ENCODE data around the gene RHCG. TPM values are rescaled to one million over a fixed set of nuclear protein-coding genes. Genes with fewer than 3 reads are reported as not detected.

Gene RHCG
- total and polyA plus RNA-seq, 2 of the 13 experiments (the other 11 are each of a cell fraction or from before 2014, with no cell fraction given): not detected

DNA sequence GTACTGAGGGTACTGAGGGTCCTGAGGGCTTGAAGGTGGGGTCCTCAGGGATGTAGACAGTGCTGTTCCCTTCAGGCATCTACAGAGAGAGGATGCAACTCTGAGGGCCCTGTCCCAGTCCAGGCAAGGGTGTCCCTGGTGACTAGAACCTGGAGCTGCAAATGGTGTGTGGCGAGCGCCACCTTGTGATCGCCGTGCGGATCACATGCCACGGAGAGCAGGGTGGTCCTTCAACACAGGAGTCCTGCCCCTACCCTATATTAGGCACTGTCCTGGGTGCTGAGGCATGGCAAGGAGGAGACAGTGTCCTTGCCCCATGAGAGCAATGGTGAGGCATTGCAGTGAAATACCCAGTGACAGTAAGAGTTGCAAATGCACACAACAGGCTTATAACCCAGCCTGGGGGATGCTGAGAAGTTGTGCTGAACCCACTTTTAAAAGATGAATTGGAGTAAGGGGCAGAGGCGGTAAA, 23.6 kb downstream of the RHCG start (continued):
- no peak for TF ChIP-seq RXRA (CRISPR knock-in tag; IDR thresholded peaks at IDR 0.05)
- no peak for TF ChIP-seq ZNF740 (CRISPR knock-in tag; IDR thresholded peaks at IDR 0.05)
- 0 out of 2 replicates have a peak, but pooled peaks have one; percentile 28 for TF ChIP-seq ZNF580 (CRISPR knock-in tag; IDR thresholded peaks at IDR 0.05; ENCODE audit: borderline replicate concordance, low read depth)
- peak; percentile 88 for TF ChIP-seq MIER2 (CRISPR knock-in tag; IDR thresholded peaks at IDR 0.05)
- TF ChIP-seq ZNF350 (CRISPR knock-in tag; IDR thresholded peaks at IDR 0.05; ENCODE audit: borderline replicate concordance, low read depth): peak; percentile 33; the same call in 1 of the 2 replicates
- 0 out of 2 replicates have a peak, but pooled peaks have one; percentile 26 for TF ChIP-seq THRA (CRISPR knock-in tag; IDR thresholded peaks at IDR 0.05; ENCODE audit: borderline replicate concordance)
- no peak for TF ChIP-seq GATAD1 (CRISPR knock-in tag; IDR thresholded peaks at IDR 0.05)
- TF ChIP-seq ZNF567 (CRISPR knock-in tag; IDR thresholded peaks at IDR 0.05; ENCODE audit: borderline replicate concordance): peak; percentile 60; the same call in 1 of the 2 replicates

DNA sequence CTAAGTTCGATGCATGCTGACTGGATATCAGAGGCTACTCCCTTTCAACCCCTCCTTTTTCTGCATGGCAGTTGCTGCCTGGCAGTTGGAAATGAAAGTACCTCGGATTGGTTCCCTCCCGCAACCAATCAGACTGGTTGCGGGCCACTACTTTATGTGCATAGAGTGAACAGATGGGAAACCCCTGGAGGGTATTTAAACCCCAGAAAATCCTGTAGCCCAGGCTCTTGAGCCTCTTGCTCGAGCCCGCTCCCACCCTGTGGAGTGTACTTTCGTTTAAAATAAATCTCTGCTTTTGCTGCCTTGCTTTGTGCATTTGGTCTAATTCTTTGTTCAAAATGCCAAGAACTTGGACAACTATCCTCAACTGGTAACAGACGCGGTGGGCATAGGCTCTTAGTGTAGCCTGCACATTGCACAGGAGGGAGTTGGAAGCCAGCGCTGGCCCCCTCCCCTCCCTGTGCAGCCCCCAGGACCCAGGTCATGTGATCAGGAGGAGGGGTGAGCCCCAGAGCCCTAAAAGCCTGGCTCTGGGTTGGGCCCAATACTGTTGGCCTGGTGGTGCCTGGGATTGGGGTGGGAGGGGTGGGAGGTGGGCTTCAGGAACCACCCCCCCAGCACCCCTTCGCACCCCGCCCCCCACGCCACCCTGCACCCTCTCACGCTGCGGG, 26.8 kb downstream of the RHCG start:
- 72% methylated on average over 11 of the region's 15 CpGs for WGBS (ENCODE audit: low lambda C conversion rate)
- no peak for ATAC-seq
- H3K27ac ChIP-seq (ENCODE audit: extremely low read length, insufficient read depth, low read length): no peak overlapping the region

More for the DNA sequence above, 26.8 kb downstream of the RHCG start:
- H3K4me2 ChIP-seq (ENCODE audit: low read depth, low read length): no peak overlapping the region
- in situ Hi-C loops (cut with HindIII; ENCODE audit: extremely low pct_ligation_motif_present, low pct_unique_long_range_greater_than_20kb): loop anchor here (5.0 kb wide), 1 partner anchor 112 kb away; no protein-coding TSS in a partner anchor
- FAIRE-seq: no peak
- ChIA-PET CTCF (ENCODE audit: low intra/inter-chr PET ratio, low total read pairs) (interaction anchor here (1.2 kb wide), 1 partner anchor 111 kb away, joined by 4 read pairs; no protein-coding TSS in a partner anchor), POLR2A (no interaction called here)
- H3K4me3 ChIP-seq (replicated peaks in 1 of 3; ENCODE audit: insufficient read depth in 1 of 3, low read depth in 2 of 3, low read length in 3 of 3): no peak overlapping the region
- no peaks in the 10 kb centered on the region for H3K79me2 ChIP-seq (ENCODE audit: insufficient read depth, low read length)
- no peaks in the 10 kb centered on the region for H3K4me1 ChIP-seq (ENCODE audit: insufficient read depth, low read length)
- H4K20me1 ChIP-seq (ENCODE audit: insufficient read depth, low read length): no peaks in the 10 kb centered on the region
- DNase-seq (ENCODE audit: low spot score): no peak
- no peak overlapping the region for H3K9ac ChIP-seq (ENCODE audit: insufficient read depth, low read depth, low read length)
- intact Hi-C loops (cut with micrococcal nuclease; ENCODE audit: unreplicated experiment): no loop called here
- H3K27me3 ChIP-seq (ENCODE audit: control insufficient read depth in 1 of 2, insufficient read depth in 2 of 2, low read length in 2 of 2): no peaks in the 10 kb centered on the region; a peak in 1 of 5 replicates
- TF ChIP-seq EED (CRISPR knock-in tag; IDR thresholded peaks at IDR 0.05) (no peak), ZNF646 (CRISPR knock-in tag; IDR thresholded peaks at IDR 0.05) (no peak), ZNF20 (CRISPR knock-in tag; IDR thresholded peaks at IDR 0.05) (0 out of 2 replicates have a peak, but pooled peaks have one; percentile 64), HMGA1 (CRISPR knock-in tag; conservative IDR thresholded peaks at IDR 0.05) (no peak)
- BruUV-seq (replicated peaks): no TSS peak
- no peaks in the 10 kb centered on the region for H3K9me3 ChIP-seq (ENCODE audit: low read length)
- H2AFZ ChIP-seq (ENCODE audit: low read length): no peak overlapping the region
- no peaks in the 10 kb centered on the region for H3K36me3 ChIP-seq (replicated peaks in 1 of 2; ENCODE audit: control insufficient read depth in 1 of 2, insufficient read depth in 2 of 2, low read length in 2 of 2)
